Measurements from ENCODE around the gene BAHD1.

BAHD1 gene

DNA sequence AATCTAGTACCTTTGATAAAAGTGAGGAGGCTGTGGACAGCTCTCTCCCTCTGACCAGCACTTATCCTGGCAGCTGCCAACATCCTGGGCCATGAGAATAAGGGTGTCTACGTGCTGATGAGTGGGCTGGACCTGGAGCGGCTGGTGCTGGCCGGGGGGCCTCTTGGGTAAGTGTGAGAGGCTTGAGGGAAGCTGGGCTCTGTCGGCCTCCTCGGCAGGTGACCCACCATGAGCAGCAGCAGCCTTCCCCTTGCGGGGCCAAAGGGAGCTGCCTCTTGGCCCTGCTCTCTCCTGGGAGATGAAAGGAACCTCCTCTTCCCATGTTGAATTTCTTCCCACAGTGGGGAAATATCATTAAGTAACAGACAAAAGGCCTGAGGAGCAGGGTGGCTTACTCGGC, 25.9 kb upstream of the BAHD1 start:
- DNase-seq (ENCODE audit: low read depth), result no peak
- H3K4me3 ChIP-seq (replicated peaks; ENCODE audit: low read depth, low read length), result no peak overlapping the region
- TF ChIP-seq, protein P1, sequence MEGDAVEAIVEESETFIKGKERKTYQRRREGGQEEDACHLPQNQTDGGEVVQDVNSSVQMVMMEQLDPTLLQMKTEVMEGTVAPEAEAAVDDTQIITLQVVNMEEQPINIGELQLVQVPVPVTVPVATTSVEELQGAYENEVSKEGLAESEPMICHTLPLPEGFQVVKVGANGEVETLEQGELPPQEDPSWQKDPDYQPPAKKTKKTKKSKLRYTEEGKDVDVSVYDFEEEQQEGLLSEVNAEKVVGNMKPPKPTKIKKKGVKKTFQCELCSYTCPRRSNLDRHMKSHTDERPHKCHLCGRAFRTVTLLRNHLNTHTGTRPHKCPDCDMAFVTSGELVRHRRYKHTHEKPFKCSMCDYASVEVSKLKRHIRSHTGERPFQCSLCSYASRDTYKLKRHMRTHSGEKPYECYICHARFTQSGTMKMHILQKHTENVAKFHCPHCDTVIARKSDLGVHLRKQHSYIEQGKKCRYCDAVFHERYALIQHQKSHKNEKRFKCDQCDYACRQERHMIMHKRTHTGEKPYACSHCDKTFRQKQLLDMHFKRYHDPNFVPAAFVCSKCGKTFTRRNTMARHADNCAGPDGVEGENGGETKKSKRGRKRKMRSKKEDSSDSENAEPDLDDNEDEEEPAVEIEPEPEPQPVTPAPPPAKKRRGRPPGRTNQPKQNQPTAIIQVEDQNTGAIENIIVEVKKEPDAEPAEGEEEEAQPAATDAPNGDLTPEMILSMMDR (IDR thresholded peaks at IDR 0.05; ENCODE audit: low read length, missing control alignments), result no peak

DNA sequence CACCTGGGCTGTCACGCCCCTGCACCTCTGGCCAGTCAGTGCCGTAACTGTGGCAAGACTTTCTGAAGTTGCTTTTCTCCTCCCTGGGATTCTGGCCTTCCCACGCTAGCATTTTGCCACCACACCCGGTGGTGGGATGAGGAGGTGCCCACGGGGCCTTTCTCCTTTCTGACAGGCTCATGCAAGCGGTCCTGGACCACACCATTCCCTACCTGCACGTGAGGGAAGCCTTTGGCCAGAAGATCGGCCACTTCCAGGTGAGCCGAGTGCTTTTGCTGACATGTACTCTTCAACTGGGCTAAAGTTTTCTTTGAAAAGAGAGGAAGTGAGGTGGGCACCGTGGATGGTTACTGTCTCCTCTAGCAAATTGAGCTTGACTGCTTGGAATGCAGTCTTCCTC, 25.5 kb upstream of the BAHD1 start:
- H3K4me3 ChIP-seq (replicated peaks; ENCODE audit: low read depth, low read length), result no peak overlapping the region
- DNase-seq (ENCODE audit: low read depth), result no peak
- TF ChIP-seq, protein P1 (IDR thresholded peaks at IDR 0.05; ENCODE audit: low read length, missing control alignments), result no peak

DNA sequence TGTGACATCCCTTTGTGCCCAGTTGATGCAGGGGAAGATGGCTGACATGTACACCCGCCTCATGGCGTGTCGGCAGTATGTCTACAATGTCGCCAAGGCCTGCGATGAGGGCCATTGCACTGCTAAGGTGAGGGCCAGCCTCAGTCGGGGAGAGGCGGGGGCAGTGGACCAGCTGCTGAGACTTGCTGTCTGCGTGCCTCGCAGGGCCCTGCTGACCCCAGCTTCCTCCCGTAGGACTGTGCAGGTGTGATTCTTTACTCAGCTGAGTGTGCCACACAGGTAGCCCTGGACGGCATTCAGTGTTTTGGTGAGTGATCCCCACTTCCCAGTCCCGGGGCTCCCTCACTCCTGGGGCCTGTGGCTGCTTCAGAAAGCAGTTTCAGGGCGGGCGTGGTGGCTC, 24.7 kb upstream of the BAHD1 start:
- no peak for DNase-seq (ENCODE audit: low read depth)
- H3K4me3 ChIP-seq (replicated peaks; ENCODE audit: low read depth, low read length), result no peak overlapping the region
- TF ChIP-seq, protein P1 (IDR thresholded peaks at IDR 0.05; ENCODE audit: low read length, missing control alignments), result no peak

DNA sequence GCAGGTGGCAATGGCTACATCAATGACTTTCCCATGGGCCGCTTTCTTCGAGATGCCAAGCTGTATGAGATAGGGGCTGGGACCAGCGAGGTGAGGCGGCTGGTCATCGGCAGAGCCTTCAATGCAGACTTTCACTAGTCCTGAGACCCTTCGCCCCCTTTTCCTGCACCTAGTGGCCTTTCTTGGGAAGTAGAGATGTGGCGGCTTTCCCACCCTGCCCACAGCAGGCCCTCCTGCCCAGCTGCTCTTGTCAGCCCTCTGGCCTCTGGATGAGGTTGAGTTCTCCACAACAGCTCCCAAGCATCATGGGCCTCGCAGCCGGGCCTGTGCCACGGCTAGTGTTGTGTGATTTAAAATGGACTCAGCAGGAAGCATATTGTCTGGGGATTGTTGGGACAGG, 22.6 kb upstream of the BAHD1 start:
- TF ChIP-seq, protein P1 (IDR thresholded peaks at IDR 0.05; ENCODE audit: low read length, missing control alignments), result no peak
- DNase-seq (ENCODE audit: low read depth), result no peak
- no peak overlapping the region for H3K4me3 ChIP-seq (replicated peaks; ENCODE audit: low read depth, low read length)

DNA sequence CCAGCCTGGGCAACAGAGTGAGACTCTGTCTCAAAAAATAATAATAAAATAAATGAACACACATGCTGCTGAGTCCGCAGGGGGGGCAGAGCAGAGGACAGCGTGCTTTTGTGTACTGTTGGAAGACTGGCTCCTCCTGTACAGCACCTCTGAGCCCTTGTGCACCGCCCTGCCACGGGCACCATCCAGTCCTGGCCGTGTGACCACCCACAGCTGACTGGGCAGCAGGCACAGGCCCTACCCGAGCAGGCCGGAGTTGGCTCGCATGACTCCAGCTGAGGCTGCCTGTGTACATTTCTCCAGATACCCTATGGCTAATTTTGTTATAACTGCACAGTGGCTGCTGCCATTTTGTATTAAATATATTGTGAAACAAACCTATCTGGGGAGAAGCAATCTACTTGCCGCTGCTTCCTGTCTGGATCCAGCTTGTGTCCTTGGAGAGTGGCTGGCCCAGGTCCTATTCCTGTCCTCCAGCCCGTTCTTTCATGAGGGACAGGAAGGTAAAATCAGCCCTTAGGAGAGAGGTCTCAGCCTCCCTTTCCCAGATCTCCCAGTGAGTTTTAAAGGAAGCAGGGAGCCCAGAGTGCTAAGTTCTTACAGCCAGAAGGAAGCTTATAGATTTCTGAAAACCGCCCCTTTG, 20.6 kb upstream of the BAHD1 start:
- TF ChIP-seq, protein P1 (IDR thresholded peaks at IDR 0.05; ENCODE audit: low read length, missing control alignments), result no peak
- no peak for DNase-seq (ENCODE audit: low read depth)
- no peak overlapping the region for H3K4me3 ChIP-seq (replicated peaks; ENCODE audit: low read depth, low read length)

DNA sequence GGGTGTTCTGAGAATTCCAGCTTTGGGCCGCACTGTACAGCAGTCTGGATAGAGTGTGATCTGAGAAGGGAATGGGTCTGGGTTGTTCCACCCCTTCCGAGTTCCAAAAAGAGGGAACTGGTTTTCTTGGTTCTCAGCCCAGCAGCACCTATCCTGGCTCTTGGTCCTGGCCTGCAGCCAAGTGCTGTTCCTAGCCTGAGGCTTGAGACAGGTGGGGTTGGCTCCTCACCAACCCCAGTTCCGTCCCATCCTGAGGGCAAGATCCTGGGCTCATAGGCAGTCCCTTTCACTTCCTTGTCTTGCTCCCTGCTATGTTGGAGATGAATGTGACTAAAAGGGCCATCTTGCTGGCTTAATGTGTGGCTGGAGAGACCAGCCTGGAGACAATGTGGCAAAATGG, 20.0 kb upstream of the BAHD1 start:
- H3K4me3 ChIP-seq (replicated peaks; ENCODE audit: low read depth, low read length), result no peak overlapping the region
- TF ChIP-seq, protein P1 (IDR thresholded peaks at IDR 0.05; ENCODE audit: low read length, missing control alignments), result no peak

More for the DNA sequence above, 20.0 kb upstream of the BAHD1 start:
- DNase-seq (ENCODE audit: low read depth), result no peak
